Gastrocnemius medialis (tissue), 4 donors: Measurements from ENCODE around the gene EPAS1.

Source experiments
- CTCF ChIP-seq, 5 experiments: fragments of 450-650 bp in 3 of 5; fragments of 200-600 bp in 2 of 5; sonication (generic) in 2 of 5; IDR thresholded peaks in 4 of 5; conservative IDR thresholded peaks in 1 of 5; 1 replicate in 4 of 5; 2 replicates in 1 of 5; pipeline ENCODE4 v1.5.1; 2016 to 2019; ENCODE audit warnings: antibody characterized with exemption in 5 of 5, mild to moderate bottlenecking in 3 of 5, moderate library complexity in 3 of 5
- POLR2A ChIP-seq, 2 donors: fragments of 450-650 bp; IDR thresholded peaks; one replicate each; pipeline ENCODE4 v1.6.1; 2017; ENCODE audit warnings: antibody characterized with exemption in 2 of 2, mild to moderate bottlenecking in 2 of 2, moderate library complexity in 2 of 2

DNA sequence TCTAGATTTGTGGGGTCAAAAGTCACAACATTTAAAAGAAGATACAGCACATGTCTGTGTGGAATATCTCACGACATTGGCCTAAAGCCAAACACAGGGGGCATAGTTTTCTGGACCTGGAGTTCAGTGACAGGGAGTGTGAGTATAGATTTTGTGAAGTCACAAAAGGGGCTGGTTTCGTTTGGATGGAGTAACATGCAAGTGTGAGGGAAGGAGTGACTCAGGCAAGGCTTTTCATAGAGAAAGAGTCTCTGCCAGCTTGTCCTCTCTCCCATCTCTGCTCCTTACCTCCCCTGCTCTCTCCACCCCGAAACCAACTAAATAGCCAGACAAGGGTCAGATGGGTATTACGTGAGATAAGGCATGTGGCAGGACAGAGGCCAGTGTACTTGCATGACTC lies 3.7 kb upstream of the EPAS1 start:
- no peak for TF ChIP-seq CTCF (IDR thresholded peaks at IDR 0.05 in 4 of 5, conservative IDR thresholded peaks at IDR 0.05 in 1 of 5)
- no peak for TF ChIP-seq POLR2A (IDR thresholded peaks at IDR 0.05)
